Cortex of kidney (tissue), 1 donor: Measurements from ENCODE around the gene ZNF532.

Experiments
- DNase-seq: peaks from one replicate; lab custom pipeline; 2025; lab: John Stamatoyannopoulos, UW

Gene ZNF532

GRCh38 chr18:58979615-58980014 is 114.9 kb downstream of the ZNF532 start:
- DNase-seq: no peak

DNA sequence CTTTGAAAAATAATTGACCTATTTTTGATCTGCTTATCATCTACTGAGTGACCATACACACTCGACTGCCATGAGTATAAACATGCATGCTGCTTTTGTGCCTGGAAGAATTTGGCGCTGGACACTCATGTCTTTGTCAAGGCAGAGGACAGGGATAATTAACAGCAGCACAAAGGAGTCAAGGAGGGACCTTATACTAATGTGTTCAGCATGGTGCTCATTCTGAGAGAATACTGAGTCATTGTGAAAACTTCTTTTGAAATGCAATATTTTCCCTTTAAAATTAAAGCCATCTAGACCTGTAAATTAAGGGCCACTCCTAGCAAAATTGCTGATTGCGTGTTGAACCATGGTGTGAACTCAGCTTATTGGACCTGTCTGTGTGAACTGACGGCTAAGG is 116.3 kb downstream of the ZNF532 start:
- no peak for DNase-seq

DNA sequence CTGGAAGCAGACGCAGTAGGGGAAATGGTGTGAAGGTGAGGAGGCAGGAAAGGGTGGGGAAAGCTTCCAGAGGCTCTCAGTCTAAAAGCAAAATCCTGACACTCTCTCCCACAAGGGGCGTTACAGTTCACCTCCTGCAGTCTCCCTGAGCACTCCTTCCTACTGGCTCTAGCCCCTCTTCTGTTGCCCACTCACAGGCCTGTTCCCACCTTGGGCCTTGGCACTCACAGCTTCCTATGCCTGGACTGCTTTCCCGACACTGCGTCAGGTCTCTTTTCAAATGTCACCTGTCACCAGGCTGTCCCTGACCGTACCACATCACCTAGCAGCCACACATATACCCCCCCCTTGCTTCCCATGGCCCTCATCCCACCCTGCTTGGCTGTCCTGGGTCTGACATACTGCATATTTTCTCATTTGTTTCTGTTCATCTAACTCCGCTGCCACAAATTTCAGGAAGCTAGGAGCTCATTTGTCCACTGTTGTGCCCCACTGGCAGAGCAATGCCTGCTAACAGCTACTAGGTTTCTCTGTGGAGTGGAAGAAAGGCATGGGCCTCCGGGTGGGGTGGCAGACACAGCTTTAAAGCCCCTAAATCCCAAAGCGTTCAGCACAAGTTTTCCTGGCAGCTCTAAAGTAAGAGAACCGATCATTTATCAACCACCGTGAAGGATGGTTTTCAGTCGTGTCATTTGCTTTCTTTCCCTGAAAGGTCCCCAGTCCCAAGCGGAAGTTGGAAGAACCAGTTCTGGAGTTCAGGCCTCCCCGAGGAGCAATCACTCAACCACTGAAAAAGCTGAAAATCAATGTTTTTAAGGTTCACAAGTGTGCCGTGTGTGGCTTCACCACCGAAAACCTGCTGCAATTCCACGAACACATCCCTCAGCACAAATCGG is 118.8 kb downstream of the ZNF532 start:
- no peak for DNase-seq

DNA sequence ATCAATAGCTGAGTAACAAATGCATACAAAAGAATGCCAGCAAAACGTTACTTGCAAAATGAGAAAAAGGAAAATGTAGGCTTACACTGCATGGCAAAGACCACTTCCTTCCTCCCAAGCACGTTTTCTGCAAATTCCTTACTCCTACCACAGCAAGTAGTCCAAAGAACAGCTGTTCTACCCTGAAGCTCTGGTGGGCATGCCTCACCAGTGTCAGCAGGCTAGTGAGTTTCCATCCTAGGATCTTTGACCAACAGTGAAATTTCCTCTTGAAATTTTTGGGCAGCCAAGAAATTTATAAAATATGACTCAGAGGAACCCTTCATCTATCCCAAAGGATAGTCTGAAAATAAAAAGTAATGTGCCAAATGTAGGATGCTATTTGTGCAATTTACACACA is 123.9 kb downstream of the ZNF532 start:
- DNase-seq: no peak

DNA sequence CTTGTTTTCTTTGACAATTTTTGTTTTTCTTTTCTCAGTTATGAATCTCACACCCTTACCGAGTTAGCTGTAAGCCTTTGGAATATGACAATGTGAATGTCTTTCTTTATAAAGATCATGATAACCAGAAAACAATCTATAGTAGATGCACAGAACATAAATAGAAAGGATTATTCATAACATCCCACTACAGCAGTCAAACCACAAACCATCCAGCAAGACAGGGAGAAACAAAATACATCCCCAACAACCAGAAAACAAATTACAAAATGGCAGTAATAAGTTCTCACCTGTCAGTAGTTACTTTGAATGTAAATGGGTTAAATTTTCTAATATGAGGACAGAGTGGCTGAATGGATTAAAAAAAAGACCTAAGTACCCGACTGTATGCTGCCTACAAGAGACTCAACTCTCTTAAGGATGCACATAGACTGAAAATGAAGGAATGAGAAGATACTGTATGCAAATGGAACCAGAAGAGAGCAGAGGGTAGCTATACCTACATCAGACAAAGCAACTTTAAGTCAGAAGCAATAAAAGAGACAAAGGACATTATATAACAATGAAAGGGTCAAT is 124.6 kb downstream of the ZNF532 start:
- DNase-seq: no peak

DNA sequence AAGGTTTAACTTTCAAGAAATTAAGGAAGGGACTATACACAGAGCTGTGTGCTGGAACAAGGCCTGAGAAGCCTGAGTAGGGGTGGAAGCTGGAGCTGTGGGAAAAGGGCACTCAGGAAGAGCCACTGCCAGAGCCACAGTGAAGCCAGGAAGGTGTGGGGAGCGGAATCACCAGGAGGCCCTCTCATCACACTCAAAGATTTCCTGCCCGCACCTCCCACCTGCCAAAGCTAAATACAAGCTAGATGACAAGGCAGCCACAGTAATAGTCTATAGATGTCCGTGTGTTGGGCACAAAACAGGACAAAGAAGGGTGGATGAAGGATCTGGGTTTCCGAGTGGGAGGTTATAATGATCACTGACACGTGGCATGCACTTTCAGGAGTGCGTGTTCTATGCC is 126.0 kb downstream of the ZNF532 start:
- DNase-seq: no peak

- DNase-seq: no peak
Measured at GRCh38 chr18:58991167-58991798, 126.6 kb downstream of the ZNF532 start.

DNA sequence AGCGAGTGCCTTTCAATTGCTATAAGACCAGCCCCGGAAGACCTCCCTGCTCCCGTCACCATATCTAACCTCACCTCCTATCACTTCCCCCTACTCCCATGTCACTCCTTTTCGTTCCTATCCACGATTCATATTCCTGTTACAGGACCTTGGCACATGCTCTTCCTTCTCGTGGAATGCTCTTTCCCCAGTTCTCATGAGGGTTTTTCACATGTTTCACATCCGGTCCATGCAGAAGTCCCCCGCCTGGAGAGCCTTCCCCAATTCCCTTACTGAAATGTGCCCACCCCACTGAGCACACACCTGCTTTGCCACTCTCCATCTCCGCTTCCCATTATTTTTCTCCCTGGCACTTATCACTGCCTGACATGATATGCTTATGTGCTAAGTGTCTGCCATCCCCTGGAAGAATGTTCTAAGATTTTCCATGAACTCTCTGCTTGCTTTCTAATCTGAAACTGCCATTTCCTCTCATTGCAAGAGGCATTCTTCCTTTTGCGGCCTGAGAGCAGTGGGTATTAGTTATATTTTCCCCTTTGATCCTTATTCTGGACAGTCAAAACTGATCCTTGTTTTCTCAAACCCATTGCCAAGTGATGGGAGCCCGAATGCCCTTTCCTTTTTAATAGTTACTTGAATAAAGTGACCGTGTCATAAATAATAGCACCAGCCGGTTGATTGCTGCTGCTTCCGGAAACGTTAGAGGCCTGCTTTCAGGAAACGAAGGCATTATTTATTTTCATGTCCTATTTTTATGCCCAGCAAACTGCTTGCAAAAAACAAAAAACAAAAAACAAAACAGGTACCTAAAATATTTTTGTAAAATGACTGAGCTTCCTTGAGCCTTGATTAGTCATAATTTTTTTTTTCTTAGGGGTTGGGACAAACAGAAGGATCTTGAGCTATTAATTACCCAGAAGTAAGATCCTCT is 127.9 kb downstream of the ZNF532 start:
- DNase-seq: no peak

GRCh38 chr18:58993260-58993659 is 128.6 kb downstream of the ZNF532 start:
- no peak for DNase-seq

DNA sequence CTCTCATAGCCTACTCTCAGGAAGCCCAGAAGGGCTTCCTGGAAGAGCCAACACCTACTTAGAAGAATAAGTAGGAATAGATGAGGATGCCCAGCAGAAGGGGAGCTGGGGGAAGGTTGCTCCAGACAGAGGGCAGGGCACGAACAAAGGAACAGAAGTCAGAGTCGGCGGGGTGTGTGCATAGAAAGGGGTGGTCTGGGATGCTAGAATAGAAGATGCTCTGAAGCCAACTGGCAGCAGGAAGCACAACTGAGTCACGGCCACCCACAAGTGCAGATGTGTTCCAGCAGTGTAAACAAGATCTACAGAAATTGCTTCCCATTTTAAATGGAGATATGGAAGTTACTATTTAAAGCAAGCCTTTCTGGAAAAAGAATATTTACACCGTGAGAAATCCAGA is 131.0 kb downstream of the ZNF532 start:
- DNase-seq: no peak

DNA sequence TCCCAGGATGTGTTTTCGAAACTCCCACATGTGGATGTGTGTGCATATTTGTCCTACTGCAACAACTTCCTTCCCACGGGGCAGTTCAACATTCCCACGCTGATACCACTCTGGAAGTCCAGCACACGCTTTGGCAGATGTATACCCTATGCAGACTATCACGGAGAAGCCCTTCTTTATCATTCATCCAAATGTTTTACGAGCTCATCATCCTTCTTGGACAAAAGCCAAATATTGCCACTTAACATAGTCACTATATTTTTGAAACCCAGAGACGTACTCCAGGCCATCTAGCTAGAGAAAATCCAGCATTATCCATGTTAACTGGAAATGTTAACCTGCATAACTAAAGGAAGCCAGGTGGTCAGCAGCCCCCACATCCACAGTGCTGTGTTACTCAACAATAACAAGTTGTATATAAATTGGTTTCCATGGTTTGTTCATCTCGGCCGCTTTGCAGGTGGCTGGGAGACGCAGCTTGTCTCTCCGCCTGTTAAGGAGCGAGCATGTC is 131.5 kb downstream of the ZNF532 start:
- DNase-seq: no peak

DNA sequence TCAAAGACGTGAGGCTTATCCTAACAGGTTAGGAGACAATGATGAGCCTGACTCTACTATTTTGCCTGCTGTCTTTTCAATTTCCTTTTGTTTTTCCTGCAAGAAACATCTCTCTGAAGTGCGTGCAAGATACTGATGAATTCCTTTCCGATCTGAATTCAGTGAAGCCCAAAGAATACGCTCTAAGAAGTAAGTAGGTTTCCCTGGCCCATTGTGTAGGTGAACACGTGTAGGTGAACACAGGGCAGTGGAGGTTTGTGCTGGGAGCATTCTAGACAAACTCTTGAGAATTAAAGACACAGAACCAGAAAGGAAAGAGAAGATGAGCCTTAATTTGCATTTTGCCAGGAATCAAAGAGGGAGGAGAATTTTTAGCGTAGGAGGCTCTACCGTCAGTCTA is 132.0 kb downstream of the ZNF532 start:
- no peak for DNase-seq

DNA sequence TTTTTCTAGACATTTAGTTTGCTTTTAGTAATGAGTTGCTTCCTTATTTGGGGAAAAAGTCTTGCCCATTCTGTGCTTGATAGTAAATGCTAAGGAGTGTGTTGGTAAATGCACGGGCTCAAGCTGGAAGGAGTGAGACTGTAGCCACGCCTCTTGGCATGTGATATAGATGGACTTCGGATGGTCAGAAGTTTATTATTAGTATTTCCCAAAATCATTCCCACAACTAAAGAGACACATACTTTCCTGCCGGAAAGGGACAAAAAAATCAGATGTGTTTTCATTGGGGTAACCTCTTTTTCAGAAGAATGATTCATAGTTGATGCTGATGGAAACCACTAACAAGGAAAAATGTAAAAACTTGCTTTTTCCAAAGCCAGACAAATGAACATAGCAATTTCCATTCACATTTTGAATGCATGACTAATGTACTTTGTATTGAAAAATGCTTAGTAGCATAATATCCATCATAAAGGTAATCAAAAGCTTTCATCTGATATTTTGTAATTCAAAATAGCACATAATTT is 133.2 kb downstream of the ZNF532 start:
- no peak for DNase-seq

DNA sequence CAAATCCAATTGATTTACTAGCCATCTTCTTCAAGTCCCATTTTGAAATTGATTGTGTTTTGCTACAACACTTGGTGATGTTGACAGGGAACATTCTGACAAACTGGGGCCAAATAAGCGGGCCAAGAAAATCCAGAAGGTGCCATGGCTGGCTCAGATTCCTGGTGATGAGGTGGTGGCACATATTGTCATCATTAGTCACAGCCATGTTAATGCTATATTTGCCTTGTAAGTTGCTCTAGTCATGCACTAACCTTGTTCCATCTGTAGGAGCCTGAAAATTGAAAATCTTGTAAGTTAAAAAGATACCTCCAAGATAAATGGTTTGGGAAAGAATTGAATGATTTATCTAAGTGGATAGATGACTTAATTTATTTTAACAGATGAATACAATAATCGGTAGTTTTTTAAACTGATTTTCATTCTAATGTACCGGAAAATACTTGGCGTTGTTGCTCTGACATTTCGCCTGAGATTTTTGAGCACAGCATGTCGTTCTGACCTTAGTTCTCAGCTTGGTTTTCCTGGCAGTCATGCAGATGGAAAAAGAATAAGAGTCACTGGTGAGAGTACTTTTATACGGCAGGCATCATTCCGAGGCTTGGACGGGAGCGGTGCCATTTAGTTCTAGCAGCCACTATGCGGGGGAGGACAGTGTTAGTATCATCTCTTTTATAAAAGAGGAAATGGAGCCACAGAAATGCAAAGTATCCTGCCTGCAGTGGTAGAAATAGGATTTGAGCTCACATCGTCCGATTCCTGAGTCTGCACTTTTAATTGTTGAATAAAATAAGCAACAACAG is 133.9 kb downstream of the ZNF532 start:
- DNase-seq: no peak

GRCh38 chr18:59001166-59001565 is 136.5 kb downstream of the ZNF532 start:
- DNase-seq: no peak

GRCh38 chr18:59001721-59002120 is 137.0 kb downstream of the ZNF532 start:
- no peak for DNase-seq

DNA sequence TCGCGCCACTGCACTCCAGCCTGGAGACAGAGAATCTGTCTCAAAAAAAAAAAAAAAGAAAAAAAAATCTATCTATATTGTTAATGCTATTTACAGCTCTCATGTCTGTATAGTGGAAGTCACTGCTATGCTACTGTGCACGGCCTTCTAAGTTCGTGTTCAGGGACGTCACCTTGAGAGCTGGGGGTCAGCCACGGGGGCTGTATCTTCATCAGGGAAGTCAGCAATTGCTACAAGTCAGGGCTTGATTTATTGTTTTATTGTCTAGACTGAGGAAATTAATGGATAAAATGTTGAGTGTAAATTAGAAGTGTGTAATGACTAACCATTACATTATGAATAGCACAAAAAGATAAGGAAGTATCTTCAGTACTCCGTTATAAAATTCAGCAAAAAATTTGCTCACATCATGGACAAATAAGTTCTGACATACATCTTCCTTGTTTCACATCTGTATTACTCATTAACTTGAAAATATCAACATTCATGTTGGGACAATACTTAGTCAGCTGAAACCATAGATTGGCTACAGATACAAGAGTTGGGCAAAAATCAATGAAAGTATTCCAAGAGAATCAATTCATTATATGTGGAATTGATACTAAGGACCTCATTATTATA is 138.4 kb downstream of the ZNF532 start:
- DNase-seq: no peak

GRCh38 chr18:59005262-59005661 is 140.6 kb downstream of the ZNF532 start:
- DNase-seq: no peak

GRCh38 chr18:59006461-59007067 is 141.9 kb downstream of the ZNF532 start:
- no peak for DNase-seq
